BLaER1 treated with 17β-estradiol and CSF1 and Interleukin-3, amounts not matched to agents 10 nM and 100 nM (cell line): ENCODE data around the gene INO80C.

ENCODE experiments used
- H3K27ac ChIP-seq, 11 experiments: shearing (Covaris generic); formaldehyde crosslinking; 2 replicates each; pipeline ENCODE4 v1.8.1; 2022
- H3K27me3 ChIP-seq, 11 experiments: shearing (Covaris generic); formaldehyde crosslinking; 2 replicates each; pipeline ENCODE4 v1.8.1; 2022
- H3K36me3 ChIP-seq, 11 experiments: shearing (Covaris generic); formaldehyde crosslinking; 2 replicates each; pipeline ENCODE4 v1.8.1; 2022
- H3K4me1 ChIP-seq, 10 experiments: shearing (Covaris generic); formaldehyde crosslinking; 2 replicates each; pipeline ENCODE4 v1.8.1; 2022
- H3K4me2 ChIP-seq, 11 experiments: shearing (Covaris generic); formaldehyde crosslinking; 2 replicates each; pipeline ENCODE4 v1.8.1; 2022
- H3K4me3 ChIP-seq, 10 experiments: shearing (Covaris generic); formaldehyde crosslinking; 2 replicates each; pipeline ENCODE4 v1.8.1; 2022
- H3K9ac ChIP-seq, 11 experiments: shearing (Covaris generic); formaldehyde crosslinking; 2 replicates each; pipeline ENCODE4 v1.8.1; 2022
- H3K9me3 ChIP-seq, 11 experiments: shearing (Covaris generic); formaldehyde crosslinking; replicated peaks in 1 of 11; 2 replicates each; pipeline ENCODE4 v1.8.1; 2022
- H4K20me1 ChIP-seq, 11 experiments: shearing (Covaris generic); formaldehyde crosslinking; 2 replicates each; pipeline ENCODE4 v1.8.1; 2022
- Cebpa-rat ChIP-seq, 11 experiments: shearing (Covaris generic); IDR thresholded peaks; 2 replicates each; pipeline ENCODE4 v1.8.1; 2022

Gene INO80C

DNA sequence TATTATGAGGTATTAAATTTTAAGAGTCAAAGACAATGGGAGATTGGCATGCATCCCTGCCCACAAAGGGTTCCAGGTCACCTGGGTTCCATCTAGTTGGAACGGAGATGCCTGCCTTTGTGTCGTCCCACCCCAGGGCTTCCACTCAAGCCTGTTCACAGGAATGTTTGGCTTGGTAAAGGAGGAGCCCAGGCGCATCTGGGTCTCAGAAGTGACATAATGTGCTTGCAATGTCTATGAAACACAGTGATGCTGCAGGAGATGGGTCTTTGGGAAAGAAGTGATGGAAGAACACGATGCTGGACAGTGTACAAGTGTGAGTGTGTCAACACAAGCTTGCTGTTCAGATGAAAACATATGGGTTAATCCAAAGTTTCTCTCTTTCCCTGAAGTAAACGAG is 71.0 kb downstream of the INO80C start:
- peaks cover 0 to 6% (median 0%) of the 10 kb centered on the region in 11 experiments; a peak in 1 of 22 replicates for H3K9me3 ChIP-seq
- no peaks in the 10 kb centered on the region for H4K20me1 ChIP-seq
- TF ChIP-seq Cebpa-rat (IDR thresholded peaks at IDR 0.05), result no peak
- no peak overlapping the region for H3K4me3 ChIP-seq
- no peak overlapping the region for H3K9ac ChIP-seq
- H3K27me3 ChIP-seq, result no peaks in the 10 kb centered on the region
- no peak overlapping the region for H3K4me2 ChIP-seq
- no peaks in the 10 kb centered on the region for H3K36me3 ChIP-seq
- H3K27ac ChIP-seq, result no peak overlapping the region
- peaks cover 0 to 10% (median 0%) of the 10 kb centered on the region in 10 experiments; a peak in 3 of 20 replicates for H3K4me1 ChIP-seq

DNA sequence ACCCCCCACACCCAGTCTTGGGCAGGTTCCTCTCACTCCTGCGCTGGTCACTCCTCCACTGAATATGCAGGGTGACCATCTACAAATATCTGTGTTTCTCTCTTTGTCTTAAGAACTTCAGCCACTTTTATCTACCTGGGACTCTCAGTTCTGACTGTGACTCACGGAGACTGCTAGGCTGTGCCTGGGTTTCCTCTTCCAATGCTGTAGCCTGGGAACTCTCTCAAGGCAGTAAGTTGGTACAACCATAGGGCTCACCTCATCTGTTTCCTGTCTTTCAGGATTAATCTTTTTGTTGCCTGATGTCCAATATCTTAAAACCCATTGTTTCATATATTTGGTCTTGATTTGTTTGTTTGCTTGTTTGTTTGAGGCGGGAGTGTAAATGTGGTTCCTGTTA is 73.4 kb downstream of the INO80C start:
- Histone ChIP-seq H4K20me1 (no peaks in the 10 kb centered on the region), H3K27me3 (no peaks in the 10 kb centered on the region), H3K9me3 (peaks cover 2 to 11% (median 4%) of the 10 kb centered on the region in 11 experiments; a peak in 17 of 22 replicates), H3K27ac (no peak overlapping the region), H3K36me3 (no peaks in the 10 kb centered on the region), H3K4me3 (no peak overlapping the region), H3K4me2 (no peak overlapping the region), H3K9ac (no peak overlapping the region), H3K4me1 (no peaks in the 10 kb centered on the region)
- TF ChIP-seq Cebpa-rat (IDR thresholded peaks at IDR 0.05), result no peak

DNA sequence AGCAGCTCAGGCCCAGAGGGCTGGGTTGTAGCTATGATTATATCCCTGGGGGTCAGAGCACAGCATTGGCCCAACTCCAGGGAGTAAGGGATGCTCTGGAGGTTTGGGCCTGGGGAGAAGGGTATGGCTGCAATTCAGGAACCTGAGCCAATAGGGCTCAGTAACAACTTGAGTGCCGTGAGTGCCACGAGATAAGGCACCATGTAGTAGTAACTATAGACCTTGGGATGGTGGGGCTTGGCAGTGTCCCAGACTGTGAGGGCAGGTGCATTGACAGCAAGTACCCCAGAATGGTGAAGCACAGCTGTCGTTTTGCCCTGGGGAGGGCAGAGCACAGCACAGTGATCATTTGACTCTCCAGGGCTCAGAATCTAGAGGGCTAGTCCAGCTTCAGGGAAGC is 75.5 kb downstream of the INO80C start:
- Histone ChIP-seq H3K9me3 (peaks cover 17 to 26% (median 24%) of the 10 kb centered on the region in 11 experiments), H4K20me1 (no peaks in the 10 kb centered on the region), H3K4me1 (no peaks in the 10 kb centered on the region), H3K27me3 (no peaks in the 10 kb centered on the region), H3K4me2 (no peak overlapping the region), H3K36me3 (no peaks in the 10 kb centered on the region), H3K27ac (no peak overlapping the region), H3K4me3 (no peak overlapping the region), H3K9ac (no peak overlapping the region)
- no peak for TF ChIP-seq Cebpa-rat (IDR thresholded peaks at IDR 0.05)

DNA sequence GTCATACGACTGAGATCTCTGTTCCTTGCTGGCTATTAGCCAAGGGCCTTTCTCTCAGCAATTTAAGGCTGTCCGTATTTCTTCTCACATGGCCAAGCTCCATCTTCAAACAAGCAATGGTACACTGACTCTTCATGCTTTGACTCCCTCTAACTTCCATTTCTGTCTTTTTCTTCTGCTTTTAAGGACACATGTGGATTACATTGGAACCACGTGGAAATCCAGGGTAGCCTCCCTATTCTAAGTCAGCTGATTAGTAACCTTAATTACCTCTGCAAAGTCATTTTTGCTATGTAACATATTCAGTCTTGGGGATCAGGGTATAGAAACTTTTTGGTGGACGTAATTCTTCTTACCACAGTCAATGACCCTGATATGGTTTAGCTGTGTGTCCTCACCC is 79.2 kb downstream of the INO80C start:
- peaks cover 0 to 26% (median 20%) of the 10 kb centered on the region in 10 experiments; a peak in 15 of 20 replicates for H3K4me1 ChIP-seq
- H3K4me3 ChIP-seq, result no peak overlapping the region
- peaks cover 21 to 45% (median 30%) of the 10 kb centered on the region in 11 experiments for H3K9me3 ChIP-seq
- H3K4me2 ChIP-seq, result no peak overlapping the region
- H3K27me3 ChIP-seq, result no peaks in the 10 kb centered on the region
- H3K27ac ChIP-seq, result no peak overlapping the region
- no peak overlapping the region for H3K9ac ChIP-seq
- H4K20me1 ChIP-seq, result no peaks in the 10 kb centered on the region
- no peak for TF ChIP-seq Cebpa-rat (IDR thresholded peaks at IDR 0.05)
- H3K36me3 ChIP-seq, result no peaks in the 10 kb centered on the region
